ENCODE data around the gene ALPK3.

- TF ChIP-seq CTCF (conservative IDR thresholded peaks at IDR 0.05) (no peak), ZFX (IDR thresholded peaks at IDR 0.05) (no peak)
Observed at GRCh38 chr15:84814916-84815315, 2.2 kb upstream of the ALPK3 start.

All from C4-2B (cell line).